GM10266 (cell line): Measurements from ENCODE around the gene SLC22A23.

ENCODE experiments used
- DNase-seq: peaks from one replicate; pipeline ENCODE4 v3.0.0; 2012; ENCODE audit errors: extremely low spot score
- CTCF ChIP-seq: IDR thresholded peaks from 2 replicates; pipeline ENCODE4 v1.5.1; 2012; ENCODE audit warnings: mild to moderate bottlenecking, low read depth; ENCODE audit not compliant: control insufficient read depth, insufficient read depth; ENCODE audit errors: missing control alignments

The SLC22A23 gene

GRCh38 chr6:3456898-3457709, at the start of gene SLC22A23:
Gene SLC22A23, minus strand, starts transcription at chr6:3457050. Its CDS starts 491 bp downstream, at chr6:3456559.
- DNase-seq = peak; percentile 94
- TF ChIP-seq CTCF = peak; percentile 85

GRCh38 chr6:3506200-3506599, 49.4 kb upstream of the SLC22A23 start:
- TF ChIP-seq CTCF = no peak
- no peak for DNase-seq

- no peak for DNase-seq
- no peak for TF ChIP-seq CTCF
Observed at GRCh38 chr6:3504938-3505805, 48.3 kb upstream of the SLC22A23 start.

DNA sequence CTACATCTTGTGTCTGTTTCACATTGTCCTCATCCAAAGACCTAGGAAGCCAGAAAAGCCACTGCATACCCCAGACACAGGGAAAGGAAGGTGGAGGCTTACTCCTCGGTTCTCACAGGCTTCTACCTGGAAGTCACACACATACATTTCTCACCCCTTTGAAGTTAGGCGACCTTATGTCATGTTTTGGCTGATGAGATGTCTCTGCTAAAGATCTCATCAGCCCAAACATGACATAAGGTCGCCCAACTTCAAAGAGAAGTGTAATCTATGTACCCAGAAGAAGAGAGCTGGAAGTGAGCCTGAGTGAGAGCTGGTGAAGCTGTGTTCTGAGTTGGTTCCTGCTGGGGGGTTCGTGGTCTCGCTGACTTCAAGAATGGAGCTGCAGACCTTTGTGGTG, 47.5 kb upstream of the SLC22A23 start:
- no peak for DNase-seq
- no peak for TF ChIP-seq CTCF

- no peak for TF ChIP-seq CTCF
- no peak for DNase-seq
Observed at GRCh38 chr6:3501826-3502500, 45.1 kb upstream of the SLC22A23 start.

GRCh38 chr6:3500262-3501014, 43.6 kb upstream of the SLC22A23 start:
- DNase-seq = no peak
- no peak for TF ChIP-seq CTCF
